HepG2 (cell line): ENCODE measurements around the gene FANCF. TPM values are rescaled to one million over a fixed set of nuclear protein-coding genes. Genes with fewer than 3 reads are reported as not detected.

Source experiments
- AHR ChIP-seq: IDR thresholded peaks from 2 replicates; pipeline ENCODE4 v1.6.1; 2018; ENCODE audit warnings: missing genetic modification reagents, missing compliant biosample characterization
- AKAP8 ChIP-seq: sonication (generic); formaldehyde crosslinking; IDR thresholded peaks from 2 replicates; pipeline ENCODE4 v1.5.1; 2020; ENCODE audit warnings: mild to moderate bottlenecking, missing genetic modification reagents
- CENPT ChIP-seq: sonication (generic); formaldehyde crosslinking; IDR thresholded peaks from 2 replicates; pipeline ENCODE4 v1.8.0; 2022; ENCODE audit warnings: low read depth, mild to moderate bottlenecking, moderate library complexity, missing genetic modification reagents
- DMAP1 ChIP-seq: IDR thresholded peaks from 2 replicates; pipeline ENCODE4 v1.6.1; 2016
- EHMT2 ChIP-seq: fragments of 200-600 bp; sonication (generic); IDR thresholded peaks from 2 replicates; pipeline ENCODE4 v1.7.0; 2017; ENCODE audit warnings: antibody characterized with exemption, low read depth, low read length, borderline replicate concordance
- ELF3 ChIP-seq: IDR thresholded peaks from 2 replicates; pipeline ENCODE4 v1.6.1; 2016; ENCODE audit warnings: missing genetic modification reagents, missing compliant biosample characterization
- IRF2 ChIP-seq: IDR thresholded peaks from 2 replicates; pipeline ENCODE4 v1.6.1; 2018; ENCODE audit warnings: missing genetic modification reagents, missing compliant biosample characterization
- IRX3 ChIP-seq: sonication (generic); formaldehyde crosslinking; IDR thresholded peaks from 2 replicates; pipeline ENCODE4 v1.8.1; 2023; ENCODE audit warnings: mild to moderate bottlenecking, low read depth, missing genetic modification reagents, borderline replicate concordance
- MATR3 ChIP-seq: sonication (generic); formaldehyde crosslinking; IDR thresholded peaks from 2 replicates; pipeline ENCODE4 v1.4.0; 2020; ENCODE audit warnings: missing genetic modification reagents
- MXD1 ChIP-seq: sonication (generic); formaldehyde crosslinking; IDR thresholded peaks from 2 replicates; pipeline ENCODE4 v1.4.0; 2020; ENCODE audit warnings: mild to moderate bottlenecking, missing genetic modification reagents
- PAWR ChIP-seq: sonication (generic); formaldehyde crosslinking; IDR thresholded peaks from 2 replicates; pipeline ENCODE4 v1.4.0; 2020; ENCODE audit warnings: missing genetic modification reagents, mild to moderate bottlenecking, borderline replicate concordance
- PHF8 ChIP-seq: sonication (generic); formaldehyde crosslinking; IDR thresholded peaks from 2 replicates; pipeline ENCODE4 v1.5.0; 2020; ENCODE audit warnings: missing genetic modification reagents
- RXRA ChIP-seq: sonication (generic); formaldehyde crosslinking; IDR thresholded peaks from 2 replicates; pipeline ENCODE4 v1.5.1; 2020; ENCODE audit warnings: missing genetic modification reagents
- XBP1 ChIP-seq: sonication (generic); formaldehyde crosslinking; IDR thresholded peaks from 2 replicates; pipeline ENCODE4 v1.5.0; 2020; ENCODE audit warnings: missing genetic modification reagents
- ZBTB7A ChIP-seq: sonication (generic); formaldehyde crosslinking; IDR thresholded peaks from 2 replicates; pipeline ENCODE4 v1.8.0; 2022; ENCODE audit warnings: mild to moderate bottlenecking, missing genetic modification reagents
- ZNF543 ChIP-seq: sonication (generic); formaldehyde crosslinking; IDR thresholded peaks from 2 replicates; pipeline ENCODE4 v1.4.0; 2020; ENCODE audit warnings: mild to moderate bottlenecking, missing genetic modification reagents
- ZNF558 ChIP-seq: sonication (generic); formaldehyde crosslinking; IDR thresholded peaks from 2 replicates; pipeline ENCODE4 v1.9.0; 2022; ENCODE audit warnings: mild to moderate bottlenecking, missing genetic modification reagents, borderline replicate concordance
- polyA plus RNA-seq, 8 experiments: library from polyadenylated mRNA; depleted of rRNA in 3 of 8; stranded (reverse) in 7 of 8; unstranded in 1 of 8; fragments of >200 nt; fragmentation: Illumina TruSeq in 4 of 8; extraction: Trizol in 4 of 8; gene quantifications; 2 replicates each; pipeline versions ENCODE4 v1.2.1 to v1.2.3, GENCODE V29; 2011 to 2016; ENCODE audit warnings: low read depth in 4 of 8, missing spikeins in 1 of 8, mixed read lengths in 1 of 8; ENCODE audit not compliant: insufficient read depth in 1 of 8
- total RNA-seq, 5 experiments: library from RNA; depleted of rRNA; stranded (reverse); fragments of >200 nt; fragmentation: Illumina TruSeq; extraction: Trizol; gene quantifications; 2 replicates each; pipeline ENCODE4 v1.2.3, GENCODE V29; 2016; ENCODE audit warnings: low read depth in 1 of 5
- TF ChIP-seq, protein P1 (sequence below): sonication (generic); formaldehyde crosslinking; IDR thresholded peaks from 2 replicates; pipeline ENCODE4 v1.4.0; 2020; ENCODE audit warnings: missing genetic modification reagents
- TF ChIP-seq, protein P2 (sequence below): conservative IDR thresholded peaks from 2 replicates; pipeline ENCODE4 v1.6.1; 2018; ENCODE audit warnings: missing genetic modification reagents
- TF ChIP-seq, protein P3 (sequence below): sonication (generic); formaldehyde crosslinking; IDR thresholded peaks from 2 replicates; pipeline ENCODE4 v1.5.0; 2020; ENCODE audit warnings: mild to moderate bottlenecking, missing genetic modification reagents, borderline replicate concordance

FANCF gene
- total and polyA plus RNA-seq, 2 of the 13 experiments (the other 11 are each of a cell fraction or from before 2014, with no cell fraction given) = 2.5 to 9.7 TPM

DNA sequence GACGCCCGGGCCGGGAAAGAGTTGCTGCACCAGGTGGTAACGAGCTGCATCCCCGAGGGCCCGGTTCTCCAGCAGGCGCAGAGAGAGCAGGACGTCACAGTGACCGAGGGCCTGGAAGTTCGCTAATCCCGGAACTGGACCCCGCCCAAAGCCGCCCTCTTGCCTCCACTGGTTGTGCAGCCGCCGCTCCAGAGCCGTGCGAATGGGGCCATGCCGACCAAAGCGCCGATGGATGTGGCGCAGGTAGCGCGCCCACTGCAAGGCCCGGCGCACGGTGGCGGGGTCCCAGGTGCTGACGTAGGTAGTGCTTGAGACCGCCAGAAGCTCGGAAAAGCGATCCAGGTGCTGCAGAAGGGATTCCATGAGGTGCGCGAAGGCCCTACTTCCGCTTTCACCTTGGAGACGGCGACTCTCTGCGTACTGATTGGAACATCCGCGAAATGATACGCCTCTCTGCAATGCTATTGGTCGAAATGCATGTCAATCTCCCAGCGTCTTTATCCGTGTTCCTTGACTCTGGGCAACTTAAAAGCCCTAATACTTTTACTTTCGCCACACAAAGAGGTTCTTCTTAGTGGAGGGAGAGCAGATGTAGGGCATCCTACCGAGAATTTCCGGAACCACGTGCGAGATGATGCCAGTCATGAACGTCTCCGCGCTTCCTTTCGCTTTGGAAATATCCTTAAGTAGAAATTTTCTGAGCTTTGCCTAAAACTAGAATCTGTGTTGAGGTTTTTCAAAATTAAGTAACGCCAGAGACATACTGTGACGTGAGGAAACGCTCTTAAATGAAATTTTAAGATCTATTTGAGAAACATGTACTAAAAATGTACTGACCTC lies at the start of gene FANCF (continued):
- TF ChIP-seq CENPT (CRISPR knock-in tag) = no peak
- TF ChIP-seq, protein P1, sequence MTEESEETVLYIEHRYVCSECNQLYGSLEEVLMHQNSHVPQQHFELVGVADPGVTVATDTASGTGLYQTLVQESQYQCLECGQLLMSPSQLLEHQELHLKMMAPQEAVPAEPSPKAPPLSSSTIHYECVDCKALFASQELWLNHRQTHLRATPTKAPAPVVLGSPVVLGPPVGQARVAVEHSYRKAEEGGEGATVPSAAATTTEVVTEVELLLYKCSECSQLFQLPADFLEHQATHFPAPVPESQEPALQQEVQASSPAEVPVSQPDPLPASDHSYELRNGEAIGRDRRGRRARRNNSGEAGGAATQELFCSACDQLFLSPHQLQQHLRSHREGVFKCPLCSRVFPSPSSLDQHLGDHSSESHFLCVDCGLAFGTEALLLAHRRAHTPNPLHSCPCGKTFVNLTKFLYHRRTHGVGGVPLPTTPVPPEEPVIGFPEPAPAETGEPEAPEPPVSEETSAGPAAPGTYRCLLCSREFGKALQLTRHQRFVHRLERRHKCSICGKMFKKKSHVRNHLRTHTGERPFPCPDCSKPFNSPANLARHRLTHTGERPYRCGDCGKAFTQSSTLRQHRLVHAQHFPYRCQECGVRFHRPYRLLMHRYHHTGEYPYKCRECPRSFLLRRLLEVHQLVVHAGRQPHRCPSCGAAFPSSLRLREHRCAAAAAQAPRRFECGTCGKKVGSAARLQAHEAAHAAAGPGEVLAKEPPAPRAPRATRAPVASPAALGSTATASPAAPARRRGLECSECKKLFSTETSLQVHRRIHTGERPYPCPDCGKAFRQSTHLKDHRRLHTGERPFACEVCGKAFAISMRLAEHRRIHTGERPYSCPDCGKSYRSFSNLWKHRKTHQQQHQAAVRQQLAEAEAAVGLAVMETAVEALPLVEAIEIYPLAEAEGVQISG (CRISPR knock-in tag) = peak; percentile 62; the same call in 1 of the 2 replicates
- peak; percentile 45; the same call in 1 of the 2 replicates for TF ChIP-seq ELF3 (CRISPR knock-in tag)
- 0 out of 2 replicates have a peak, but pooled peaks have one; percentile 68 for TF ChIP-seq AHR (CRISPR knock-in tag)
- TF ChIP-seq XBP1 = 0 out of 2 replicates have a peak, but pooled peaks have one; percentile 27
- TF ChIP-seq, protein P2, sequence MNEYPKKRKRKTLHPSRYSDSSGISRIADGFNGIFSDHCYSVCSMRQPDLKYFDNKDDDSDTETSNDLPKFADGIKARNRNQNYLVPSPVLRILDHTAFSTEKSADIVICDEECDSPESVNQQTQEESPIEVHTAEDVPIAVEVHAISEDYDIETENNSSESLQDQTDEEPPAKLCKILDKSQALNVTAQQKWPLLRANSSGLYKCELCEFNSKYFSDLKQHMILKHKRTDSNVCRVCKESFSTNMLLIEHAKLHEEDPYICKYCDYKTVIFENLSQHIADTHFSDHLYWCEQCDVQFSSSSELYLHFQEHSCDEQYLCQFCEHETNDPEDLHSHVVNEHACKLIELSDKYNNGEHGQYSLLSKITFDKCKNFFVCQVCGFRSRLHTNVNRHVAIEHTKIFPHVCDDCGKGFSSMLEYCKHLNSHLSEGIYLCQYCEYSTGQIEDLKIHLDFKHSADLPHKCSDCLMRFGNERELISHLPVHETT (CRISPR knock-in tag) = 0 out of 2 replicates have a peak, but pooled peaks have one; percentile 30
- peak; percentile 62; the same call in 1 of the 2 replicates for TF ChIP-seq IRX3 (CRISPR knock-in tag)
- no peak for TF ChIP-seq AKAP8
- peak; percentile 95 for TF ChIP-seq DMAP1
- TF ChIP-seq IRF2 (CRISPR knock-in tag) = peak; percentile 75
- no peak for TF ChIP-seq PAWR
- TF ChIP-seq ZBTB7A = peak; percentile 79; the same call in 1 of the 2 replicates
- 0 out of 2 replicates have a peak, but pooled peaks have one; percentile 3 for TF ChIP-seq EHMT2
- peak; percentile 41; the same call in 1 of the 2 replicates for TF ChIP-seq RXRA (CRISPR knock-in tag)
- TF ChIP-seq MATR3 = no peak
- TF ChIP-seq, protein P3, sequence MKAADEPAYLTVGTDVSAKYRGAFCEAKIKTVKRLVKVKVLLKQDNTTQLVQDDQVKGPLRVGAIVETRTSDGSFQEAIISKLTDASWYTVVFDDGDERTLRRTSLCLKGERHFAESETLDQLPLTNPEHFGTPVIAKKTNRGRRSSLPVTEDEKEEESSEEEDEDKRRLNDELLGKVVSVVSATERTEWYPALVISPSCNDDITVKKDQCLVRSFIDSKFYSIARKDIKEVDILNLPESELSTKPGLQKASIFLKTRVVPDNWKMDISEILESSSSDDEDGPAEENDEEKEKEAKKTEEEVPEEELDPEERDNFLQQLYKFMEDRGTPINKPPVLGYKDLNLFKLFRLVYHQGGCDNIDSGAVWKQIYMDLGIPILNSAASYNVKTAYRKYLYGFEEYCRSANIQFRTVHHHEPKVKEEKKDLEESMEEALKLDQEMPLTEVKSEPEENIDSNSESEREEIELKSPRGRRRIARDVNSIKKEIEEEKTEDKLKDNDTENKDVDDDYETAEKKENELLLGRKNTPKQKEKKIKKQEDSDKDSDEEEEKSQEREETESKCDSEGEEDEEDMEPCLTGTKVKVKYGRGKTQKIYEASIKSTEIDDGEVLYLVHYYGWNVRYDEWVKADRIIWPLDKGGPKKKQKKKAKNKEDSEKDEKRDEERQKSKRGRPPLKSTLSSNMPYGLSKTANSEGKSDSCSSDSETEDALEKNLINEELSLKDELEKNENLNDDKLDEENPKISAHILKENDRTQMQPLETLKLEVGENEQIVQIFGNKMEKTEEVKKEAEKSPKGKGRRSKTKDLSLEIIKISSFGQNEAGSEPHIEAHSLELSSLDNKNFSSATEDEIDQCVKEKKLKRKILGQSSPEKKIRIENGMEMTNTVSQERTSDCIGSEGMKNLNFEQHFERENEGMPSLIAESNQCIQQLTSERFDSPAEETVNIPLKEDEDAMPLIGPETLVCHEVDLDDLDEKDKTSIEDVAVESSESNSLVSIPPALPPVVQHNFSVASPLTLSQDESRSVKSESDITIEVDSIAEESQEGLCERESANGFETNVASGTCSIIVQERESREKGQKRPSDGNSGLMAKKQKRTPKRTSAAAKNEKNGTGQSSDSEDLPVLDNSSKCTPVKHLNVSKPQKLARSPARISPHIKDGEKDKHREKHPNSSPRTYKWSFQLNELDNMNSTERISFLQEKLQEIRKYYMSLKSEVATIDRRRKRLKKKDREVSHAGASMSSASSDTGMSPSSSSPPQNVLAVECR (CRISPR knock-in tag) = peak; percentile 97
- TF ChIP-seq PHF8 (CRISPR knock-in tag) = peak; percentile 94
- peak; percentile 88; the same call in 1 of the 2 replicates for TF ChIP-seq MXD1 (CRISPR knock-in tag)
- 0 out of 2 replicates have a peak, but pooled peaks have one; percentile 65 for TF ChIP-seq ZNF543 (CRISPR knock-in tag)
- TF ChIP-seq ZNF558 (CRISPR knock-in tag) = no peak
